ENCODE results near the gene CHRD.

The CHRD gene

DNA sequence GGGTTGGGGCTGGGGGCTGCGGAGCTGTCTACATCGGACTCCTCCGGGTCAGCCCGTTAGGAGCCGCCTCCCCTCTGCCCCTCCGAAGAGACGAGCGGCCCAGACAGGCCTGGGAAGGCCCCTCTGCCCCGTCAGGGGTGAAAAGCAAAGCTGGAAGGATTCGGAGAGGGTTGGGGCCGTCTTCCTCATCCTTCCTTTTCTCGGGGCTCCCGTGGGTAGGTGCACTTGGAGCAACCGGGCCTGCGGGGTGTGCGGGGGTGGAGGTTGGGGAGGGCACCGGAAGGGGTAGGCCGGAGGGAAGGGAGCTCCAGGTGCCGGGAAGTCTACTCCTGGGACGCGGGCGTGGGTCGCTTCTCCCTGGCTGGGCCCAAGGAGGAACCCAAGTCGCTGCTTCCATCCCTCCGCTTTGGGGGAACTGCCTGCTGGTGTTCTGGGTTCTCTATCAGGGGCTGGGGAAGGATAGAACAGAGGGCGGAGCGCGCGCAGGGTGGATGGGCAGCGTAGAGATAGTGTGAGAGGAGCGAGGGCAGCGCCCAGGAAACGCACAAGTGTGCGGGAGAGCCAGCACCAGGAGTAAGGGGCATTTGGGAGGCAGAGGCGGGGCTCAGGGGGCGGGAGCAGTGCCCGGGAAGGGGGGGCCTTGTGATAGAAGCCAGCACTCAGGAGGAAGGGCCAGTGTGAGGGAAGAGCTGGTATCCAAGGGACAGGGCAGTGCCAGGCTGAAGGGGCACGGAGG is 17.8 kb upstream of the CHRD start:
- H3K36me3 ChIP-seq, result peaks cover 18% of the 10 kb centered on the region
- DNase-seq, result no peak
- TF ChIP-seq, protein P1, sequence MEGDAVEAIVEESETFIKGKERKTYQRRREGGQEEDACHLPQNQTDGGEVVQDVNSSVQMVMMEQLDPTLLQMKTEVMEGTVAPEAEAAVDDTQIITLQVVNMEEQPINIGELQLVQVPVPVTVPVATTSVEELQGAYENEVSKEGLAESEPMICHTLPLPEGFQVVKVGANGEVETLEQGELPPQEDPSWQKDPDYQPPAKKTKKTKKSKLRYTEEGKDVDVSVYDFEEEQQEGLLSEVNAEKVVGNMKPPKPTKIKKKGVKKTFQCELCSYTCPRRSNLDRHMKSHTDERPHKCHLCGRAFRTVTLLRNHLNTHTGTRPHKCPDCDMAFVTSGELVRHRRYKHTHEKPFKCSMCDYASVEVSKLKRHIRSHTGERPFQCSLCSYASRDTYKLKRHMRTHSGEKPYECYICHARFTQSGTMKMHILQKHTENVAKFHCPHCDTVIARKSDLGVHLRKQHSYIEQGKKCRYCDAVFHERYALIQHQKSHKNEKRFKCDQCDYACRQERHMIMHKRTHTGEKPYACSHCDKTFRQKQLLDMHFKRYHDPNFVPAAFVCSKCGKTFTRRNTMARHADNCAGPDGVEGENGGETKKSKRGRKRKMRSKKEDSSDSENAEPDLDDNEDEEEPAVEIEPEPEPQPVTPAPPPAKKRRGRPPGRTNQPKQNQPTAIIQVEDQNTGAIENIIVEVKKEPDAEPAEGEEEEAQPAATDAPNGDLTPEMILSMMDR (IDR thresholded peaks at IDR 0.05; ENCODE audit: low read depth, low read length), result no peak
- peak overlapping the region; percentile 86 for H3K4me3 ChIP-seq (ENCODE audit: low read depth, low read length)
- no peaks in the 10 kb centered on the region for H3K9me3 ChIP-seq
- H3K4me1 ChIP-seq, result no peaks in the 10 kb centered on the region
- H3K27me3 ChIP-seq, result no peaks in the 10 kb centered on the region

DNA sequence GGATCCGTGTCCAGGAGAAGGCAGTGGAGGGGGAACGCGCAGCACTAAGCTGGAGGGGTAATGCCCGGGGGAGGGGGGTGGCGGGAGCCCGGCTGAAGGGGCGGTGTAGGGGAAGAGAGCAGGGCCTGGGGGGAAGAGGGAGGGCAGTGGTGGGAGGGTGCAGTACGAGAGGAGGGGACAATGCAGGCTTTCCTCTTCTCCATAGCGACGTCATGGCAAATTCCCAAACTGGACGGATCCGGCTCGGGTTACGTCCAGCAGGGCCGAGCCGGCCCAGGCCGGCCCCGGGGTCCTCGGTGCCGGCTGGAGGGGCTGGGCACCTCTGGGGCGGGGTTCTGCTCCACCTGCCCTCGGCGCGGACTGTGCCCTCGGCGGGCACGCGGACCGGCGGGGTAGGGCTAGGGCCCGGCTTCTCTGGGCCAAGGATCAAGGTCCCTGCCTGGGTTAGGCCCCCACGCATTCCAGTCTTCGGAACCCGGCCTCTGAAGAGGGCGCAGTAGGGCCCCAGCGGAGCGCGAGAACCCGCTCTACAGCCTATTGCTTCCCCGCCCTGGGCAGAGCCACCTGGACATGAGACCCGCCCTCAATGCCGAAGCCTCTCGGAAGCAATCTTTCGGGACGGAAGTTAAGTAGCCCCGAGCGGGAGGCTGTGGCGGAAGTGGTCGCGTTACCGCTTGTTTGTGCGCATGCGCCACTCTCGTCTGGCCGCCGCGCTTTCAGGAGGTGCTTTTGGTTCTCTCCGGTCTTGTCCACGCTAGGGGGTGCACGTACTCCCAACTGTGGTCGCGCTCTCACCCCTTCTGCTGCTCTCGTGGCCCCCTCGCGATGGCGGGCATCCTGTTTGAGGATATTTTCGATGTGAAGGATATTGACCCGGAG is 16.9 kb upstream of the CHRD start:
- Histone ChIP-seq H3K27me3 (no peaks in the 10 kb centered on the region), H3K4me3 (ENCODE audit: low read depth, low read length) (peak overlapping the region; percentile 86), H3K4me1 (no peaks in the 10 kb centered on the region), H3K9me3 (no peaks in the 10 kb centered on the region), H3K36me3 (peaks cover 20% of the 10 kb centered on the region)
- DNase-seq, result peak; percentile 98
- TF ChIP-seq, protein P1 (IDR thresholded peaks at IDR 0.05; ENCODE audit: low read depth, low read length), result peak; percentile 61

DNA sequence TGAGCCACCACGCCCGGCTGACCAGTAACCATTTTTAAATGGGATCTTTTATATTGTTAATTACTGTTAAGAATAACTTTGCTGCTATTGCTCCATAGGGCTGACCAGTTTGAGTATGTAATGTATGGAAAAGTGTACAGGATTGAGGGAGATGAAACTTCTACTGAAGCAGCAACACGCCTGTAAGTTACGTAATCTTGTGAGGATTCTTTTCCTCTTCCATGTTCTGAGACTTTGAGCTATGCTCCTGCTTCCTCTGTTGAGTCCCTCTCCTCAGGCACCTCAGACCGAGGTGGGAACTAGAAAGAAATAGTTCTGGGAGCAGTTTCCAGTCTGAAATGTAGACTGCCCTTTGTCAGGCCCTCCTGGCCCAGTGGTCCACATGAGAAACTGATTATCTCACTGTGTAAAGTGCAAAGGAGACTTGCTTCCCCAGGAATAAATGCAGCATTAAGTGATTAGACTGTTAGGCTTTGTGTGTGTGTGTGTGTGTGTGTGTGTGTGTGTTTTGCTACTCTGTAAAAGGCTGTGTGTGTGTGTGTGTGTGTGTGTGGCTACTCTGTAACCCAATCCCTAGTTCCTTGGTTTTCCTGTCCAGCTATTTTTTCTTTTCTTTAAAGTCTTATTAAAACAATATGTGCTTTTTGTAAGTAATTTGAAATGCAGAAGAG is 13.1 kb upstream of the CHRD start:
- Histone ChIP-seq H3K36me3 (peaks cover 27% of the 10 kb centered on the region), H3K27me3 (no peaks in the 10 kb centered on the region), H3K4me3 (ENCODE audit: low read depth, low read length) (no peak overlapping the region), H3K4me1 (no peaks in the 10 kb centered on the region), H3K9me3 (no peaks in the 10 kb centered on the region)
- TF ChIP-seq, protein P1 (IDR thresholded peaks at IDR 0.05; ENCODE audit: low read depth, low read length), result no peak
- no peak for DNase-seq

DNA sequence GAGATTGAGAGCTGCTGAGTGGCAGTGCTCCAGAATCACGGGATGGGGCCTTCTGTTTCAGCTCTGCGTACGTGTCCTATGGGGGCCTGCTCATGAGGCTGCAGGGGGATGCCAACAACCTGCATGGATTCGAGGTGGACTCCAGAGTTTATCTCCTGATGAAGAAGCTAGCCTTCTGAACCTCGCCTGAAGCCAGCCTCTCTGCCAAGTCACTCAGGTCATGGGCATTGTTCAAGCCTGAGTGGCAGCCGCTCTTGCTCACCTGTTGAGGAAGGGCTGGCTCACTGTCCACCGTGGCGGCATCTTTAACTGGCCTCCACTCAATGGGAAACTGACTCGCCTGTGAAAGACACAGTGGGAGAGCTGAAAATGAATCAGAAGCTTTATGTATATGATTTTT is 11.7 kb upstream of the CHRD start:
- TF ChIP-seq, protein P1 (IDR thresholded peaks at IDR 0.05; ENCODE audit: low read depth, low read length), result no peak
- Histone ChIP-seq H3K36me3 (peaks cover 27% of the 10 kb centered on the region), H3K4me3 (ENCODE audit: low read depth, low read length) (no peak overlapping the region), H3K4me1 (no peaks in the 10 kb centered on the region), H3K27me3 (peaks cover 9% of the 10 kb centered on the region), H3K9me3 (no peaks in the 10 kb centered on the region)
- DNase-seq, result no peak

DNA sequence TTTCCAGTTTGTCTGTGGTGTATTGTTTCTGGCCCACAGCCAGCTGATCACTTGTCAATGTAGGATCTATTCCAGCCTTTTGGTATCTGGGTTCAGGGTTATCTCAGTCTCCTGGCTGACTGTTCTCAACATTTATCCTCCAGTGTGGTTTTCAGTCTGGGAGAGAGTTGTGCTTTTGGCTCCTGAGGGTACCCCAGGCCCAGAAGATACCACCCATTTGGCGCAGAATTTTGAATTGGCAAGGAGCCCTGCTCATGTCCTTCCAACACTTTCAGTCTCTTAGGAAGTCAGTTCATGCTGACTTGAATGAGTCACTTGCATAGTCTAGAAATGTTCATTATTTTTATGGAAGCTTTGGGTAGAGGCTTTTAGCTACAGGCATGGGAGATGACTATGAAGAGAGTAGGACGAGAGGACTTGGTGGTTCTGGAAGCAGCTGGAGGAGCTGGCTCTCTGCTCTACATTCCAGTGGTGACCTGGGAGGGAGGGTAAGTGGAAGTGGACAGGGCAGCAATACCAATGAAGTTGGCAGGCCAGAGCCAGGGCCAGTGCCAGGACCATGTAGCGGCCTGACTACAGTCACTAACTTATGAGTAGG is 11.2 kb upstream of the CHRD start:
- Histone ChIP-seq H3K27me3 (peaks cover 15% of the 10 kb centered on the region), H3K4me1 (no peaks in the 10 kb centered on the region), H3K4me3 (ENCODE audit: low read depth, low read length) (no peak overlapping the region), H3K36me3 (peaks cover 27% of the 10 kb centered on the region), H3K9me3 (no peaks in the 10 kb centered on the region)
- DNase-seq, result no peak
- TF ChIP-seq, protein P1 (IDR thresholded peaks at IDR 0.05; ENCODE audit: low read depth, low read length), result no peak
